K562 (cell line): ENCODE measurements around the gene DEDD2. TPM values are rescaled to one million over a fixed set of nuclear protein-coding genes. Genes with fewer than 3 reads are reported as not detected.

ENCODE experiments used
- TSHZ1 ChIP-seq: fragments of 250-450 bp; sonication (Bioruptor Pico); IDR thresholded peaks from 2 replicates; pipeline ENCODE4 v1.4.0; 2020; ENCODE audit warnings: mild to moderate bottlenecking, moderate library complexity
- ZBTB40 ChIP-seq, 2 experiments: fragments of 450-650 bp in 1 of 2; sonication (generic) in 1 of 2; formaldehyde crosslinking in 1 of 2; IDR thresholded peaks; 2 replicates each; pipeline versions ENCODE4 v1.7.1 to v1.9.0; 2016 to 2022; ENCODE audit warnings: inconsistent platforms in 1 of 2, mild to moderate bottlenecking in 1 of 2, missing genetic modification reagents in 1 of 2
- ZBTB5 ChIP-seq: fragments of 450-650 bp; IDR thresholded peaks from 2 replicates; pipeline ENCODE4 v1.6.1; 2017; ENCODE audit warnings: antibody characterized with exemption
- ZNF512 ChIP-seq: IDR thresholded peaks from 2 replicates; pipeline ENCODE4 v1.6.1; 2016; ENCODE audit warnings: missing genetic modification characterization, missing compliant biosample characterization
- polyA plus RNA-seq, 8 experiments: library from polyadenylated mRNA; depleted of rRNA in 4 of 8; stranded (reverse) in 5 of 8; unstranded in 3 of 8; fragments of >200 nt; fragmentation: Nextera tagmentation in 2 of 8; fragmentation: Illumina TruSeq in 1 of 8; extraction: Ambion mirVana in 2 of 8; extraction: Trizol in 1 of 8; gene quantifications; 2 replicates each; pipeline versions ENCODE4 v1.2.1 to v1.2.3, GENCODE V29; 2011 to 2014; ENCODE audit warnings: inconsistent platforms in 1 of 8, missing spikeins in 1 of 8
- total RNA-seq, 7 experiments: library from RNA; depleted of rRNA in 6 of 7; stranded (reverse); fragments of >200 nt in 6 of 7; fragmentation: Illumina TruSeq in 2 of 7; extraction: Trizol in 2 of 7; gene quantifications; 2 replicates each; pipeline versions ENCODE4 v1.2.1 to v1.2.3, GENCODE V29; 2011 to 2021; ENCODE audit warnings: low replicate concordance in 1 of 7

DEDD2 gene
- total and polyA plus RNA-seq, 9 of the 15 experiments (the other 6 are each of a cell fraction or from before 2014, with no cell fraction given) = 4.3 to 43.0 (median 29.2) TPM

GRCh38 chr19:42254089-42254849 lies 36.8 kb upstream of the DEDD2 start (continued):
- peak; percentile 66; the same call in 1 of the 2 replicates for TF ChIP-seq ZBTB5
- no peak for TF ChIP-seq TSHZ1
- no peak for TF ChIP-seq ZBTB40 (IDR thresholded peaks at IDR 0.05)
- TF ChIP-seq ZBTB40 (CRISPR knock-in tag; IDR thresholded peaks at IDR 0.05) = no peak
- no peak for TF ChIP-seq ZNF512 (tag)
